Measurements from ENCODE around the gene RPS15. TPM values are rescaled to one million over a fixed set of nuclear protein-coding genes. Genes with fewer than 3 reads are reported as not detected.

The RPS15 gene
- total RNA-seq, 2 experiments from 2014 or later = 1,378 to 1,409 TPM

DNA sequence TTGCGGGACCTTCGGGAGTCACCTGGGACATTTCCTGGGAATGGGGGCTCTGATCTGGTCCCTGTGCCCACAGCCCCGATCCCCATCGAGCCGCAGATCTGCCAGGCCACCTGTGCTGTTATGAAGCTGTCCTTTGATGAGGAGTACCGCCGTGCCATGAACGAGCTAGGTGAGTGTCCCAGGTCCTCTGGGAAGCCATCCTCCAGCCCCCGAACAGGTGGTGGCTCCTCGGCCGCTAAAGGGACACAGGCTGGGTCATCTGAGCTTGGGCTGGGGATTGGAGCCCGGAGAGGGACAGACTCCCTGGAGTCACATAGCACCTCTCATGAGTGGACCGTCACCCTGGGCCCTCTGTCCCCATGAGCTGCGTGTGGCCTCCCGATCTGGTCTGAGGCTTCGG is 19.7 kb downstream of the RPS15 start:
- DNase-seq = no peak
- CTCF ChIA-PET = interaction anchor here (0.9 to 1.2 kb wide), 2 partner anchors 12 to 14 kb away, joined by 3 to 4 read pairs; no protein-coding TSS in a partner anchor
- Mint-ChIP-seq H3K9me3 (no peaks in the 10 kb centered on the region), H3K4me3 (no peak overlapping the region), H3K4me1 (peaks cover 12% of the 10 kb centered on the region), H3K27ac (no peak overlapping the region), H3K27me3 (peaks cover 39% of the 10 kb centered on the region), H3K36me3 (ENCODE audit: low read depth) (no peaks in the 10 kb centered on the region)
- POLR2A ChIA-PET = interaction anchor here (1.0 to 1.6 kb wide), 2 partner anchors 10 to 11 kb away, joined by 3 read pairs; no protein-coding TSS in a partner anchor

DNA sequence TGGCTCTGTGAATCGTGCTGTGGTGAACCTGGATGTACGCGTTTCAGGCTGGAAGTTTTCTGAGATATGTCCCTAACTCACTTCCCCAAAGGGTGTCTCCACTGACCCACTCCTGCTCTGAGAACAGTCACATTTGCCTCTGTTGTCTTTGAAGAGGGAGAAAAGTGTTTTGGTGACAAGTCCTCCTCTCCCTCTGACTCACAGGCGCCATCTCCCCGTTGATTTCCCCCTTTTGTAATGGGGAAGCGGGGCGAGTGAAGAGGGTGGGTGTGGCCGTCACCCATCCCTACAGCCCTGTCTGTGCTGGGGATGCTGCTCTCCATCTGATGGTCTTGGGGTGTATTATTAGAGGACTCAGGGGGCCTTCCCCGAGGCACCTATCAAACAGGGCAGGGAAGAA is 21.3 kb downstream of the RPS15 start:
- CTCF ChIA-PET = no interaction called here
- no peak overlapping the region for H3K4me3 Mint-ChIP-seq
- H3K27ac Mint-ChIP-seq = no peak overlapping the region
- no peaks in the 10 kb centered on the region for H3K36me3 Mint-ChIP-seq (ENCODE audit: low read depth)
- H3K27me3 Mint-ChIP-seq = peaks cover 31% of the 10 kb centered on the region
- DNase-seq = no peak
- H3K4me1 Mint-ChIP-seq = peaks cover 10% of the 10 kb centered on the region
- no peaks in the 10 kb centered on the region for H3K9me3 Mint-ChIP-seq
- POLR2A ChIA-PET = no interaction called here

DNA sequence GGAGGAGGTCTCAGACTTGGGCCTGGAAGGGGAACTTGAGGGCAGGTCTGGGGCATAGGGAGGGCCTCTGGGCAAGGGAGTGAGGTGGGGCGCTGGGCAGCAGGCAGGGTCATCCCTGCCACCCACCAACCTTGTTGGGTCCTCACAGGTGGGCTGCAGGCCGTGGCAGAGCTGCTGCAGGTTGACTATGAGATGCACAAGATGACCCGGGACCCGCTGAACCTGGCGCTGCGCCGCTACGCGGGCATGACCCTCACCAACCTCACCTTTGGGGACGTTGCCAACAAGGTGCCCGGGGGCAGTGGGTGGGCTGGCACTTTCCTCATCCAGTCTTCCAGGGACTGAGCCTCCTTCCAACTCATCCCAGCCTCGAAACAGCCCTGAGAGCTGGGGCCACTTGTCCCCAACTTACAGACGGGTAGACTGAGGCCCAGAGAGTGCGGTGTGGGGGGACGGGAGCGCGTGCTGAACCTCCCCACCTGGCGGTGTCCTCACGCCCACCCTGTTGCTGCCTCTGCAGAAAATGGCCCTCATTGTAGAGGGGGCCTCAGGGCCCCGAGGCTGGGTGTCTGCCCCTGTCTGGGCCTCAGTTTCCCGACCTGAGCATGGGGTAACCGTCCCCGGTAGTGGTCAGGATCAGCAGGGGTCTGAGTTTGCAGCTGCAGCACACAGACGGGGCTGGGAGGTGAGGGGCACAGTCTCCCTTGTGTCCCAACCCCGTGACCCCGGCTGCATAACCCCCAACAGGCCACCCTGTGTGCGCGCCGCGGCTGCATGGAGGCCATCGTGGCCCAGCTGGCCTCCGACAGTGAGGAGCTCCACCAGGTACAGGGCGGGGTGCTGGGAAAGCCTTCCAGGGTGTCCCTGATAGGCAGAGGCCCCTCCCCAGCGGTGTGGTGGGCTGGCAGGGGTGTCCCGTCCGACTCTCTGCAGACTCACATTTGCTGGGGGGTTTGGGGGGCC is 22.1 kb downstream of the RPS15 start:
- Mint-ChIP-seq H3K4me1 (peaks cover 6% of the 10 kb centered on the region), H3K36me3 (ENCODE audit: low read depth) (no peaks in the 10 kb centered on the region), H3K4me3 (no peak overlapping the region), H3K27ac (no peak overlapping the region), H3K27me3 (peaks cover 27% of the 10 kb centered on the region), H3K9me3 (no peaks in the 10 kb centered on the region)
- no peak for DNase-seq
- ChIA-PET POLR2A (no interaction called here), CTCF (no interaction called here)

DNA sequence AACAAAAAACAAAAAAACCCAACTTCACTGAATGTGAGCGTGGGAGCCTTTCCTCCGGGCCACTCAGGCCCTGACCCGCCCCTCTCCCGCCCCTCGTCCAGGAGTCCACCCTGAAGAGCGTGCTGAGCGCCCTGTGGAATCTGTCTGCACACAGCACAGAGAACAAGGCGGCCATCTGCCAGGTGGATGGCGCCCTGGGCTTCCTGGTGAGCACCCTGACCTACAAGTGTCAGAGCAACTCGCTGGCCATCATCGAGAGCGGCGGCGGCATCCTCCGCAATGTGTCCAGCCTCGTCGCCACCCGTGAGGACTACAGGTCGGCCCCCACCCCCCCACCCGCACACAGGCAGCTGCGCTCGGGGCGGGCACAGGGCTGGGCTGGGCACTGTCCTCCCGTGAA is 23.7 kb downstream of the RPS15 start:
- no peaks in the 10 kb centered on the region for H3K36me3 Mint-ChIP-seq (ENCODE audit: low read depth)
- ChIA-PET CTCF (no interaction called here), POLR2A (interaction anchor here (1.7 kb wide), 1 partner anchor 9 kb away, joined by 3 read pairs; no protein-coding TSS in a partner anchor)
- H3K4me3 Mint-ChIP-seq = no peak overlapping the region
- H3K27me3 Mint-ChIP-seq = peaks cover 23% of the 10 kb centered on the region
- no peaks in the 10 kb centered on the region for H3K4me1 Mint-ChIP-seq
- H3K27ac Mint-ChIP-seq = no peak overlapping the region
- DNase-seq = no peak
- H3K9me3 Mint-ChIP-seq = no peaks in the 10 kb centered on the region

DNA sequence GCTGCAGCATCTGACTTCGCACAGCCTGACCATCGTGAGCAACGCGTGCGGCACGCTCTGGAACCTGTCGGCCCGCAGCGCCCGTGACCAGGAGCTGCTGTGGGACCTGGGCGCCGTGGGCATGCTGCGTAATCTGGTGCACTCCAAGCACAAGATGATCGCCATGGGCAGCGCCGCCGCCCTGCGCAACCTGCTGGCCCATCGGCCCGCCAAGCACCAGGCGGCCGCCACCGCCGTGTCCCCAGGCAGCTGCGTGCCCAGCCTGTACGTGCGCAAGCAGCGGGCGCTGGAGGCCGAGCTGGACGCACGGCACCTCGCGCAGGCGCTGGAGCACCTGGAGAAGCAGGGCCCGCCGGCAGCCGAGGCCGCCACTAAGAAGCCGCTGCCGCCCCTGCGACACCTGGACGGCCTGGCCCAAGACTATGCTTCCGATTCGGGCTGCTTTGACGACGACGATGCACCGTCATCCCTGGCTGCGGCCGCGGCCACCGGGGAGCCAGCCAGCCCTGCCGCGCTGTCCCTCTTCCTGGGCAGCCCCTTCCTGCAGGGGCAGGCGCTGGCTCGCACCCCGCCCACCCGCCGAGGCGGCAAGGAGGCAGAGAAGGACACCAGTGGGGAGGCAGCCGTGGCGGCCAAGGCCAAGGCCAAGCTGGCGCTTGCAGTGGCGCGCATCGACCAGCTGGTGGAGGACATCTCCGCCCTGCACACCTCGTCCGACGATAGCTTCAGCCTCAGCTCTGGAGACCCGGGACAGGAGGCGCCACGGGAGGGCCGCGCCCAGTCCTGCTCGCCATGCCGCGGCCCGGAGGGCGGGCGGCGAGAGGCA is 27.2 kb downstream of the RPS15 start:
- H3K4me1 Mint-ChIP-seq = peaks cover 3% of the 10 kb centered on the region
- ChIA-PET CTCF (interaction anchor here (1.0 to 1.7 kb wide), 3 partner anchors 9 to 29 kb away, joined by 3 to 7 read pairs (median 3); no protein-coding TSS in a partner anchor), POLR2A (interaction anchor here (2.1 kb wide), 1 partner anchor 10 kb away, joined by 7 read pairs; no protein-coding TSS in a partner anchor)
- H3K27me3 Mint-ChIP-seq = peaks cover 9% of the 10 kb centered on the region
- H3K36me3 Mint-ChIP-seq (ENCODE audit: low read depth) = no peaks in the 10 kb centered on the region
- peak; percentile 40 for DNase-seq
- H3K27ac Mint-ChIP-seq = no peak overlapping the region
- no peak overlapping the region for H3K4me3 Mint-ChIP-seq
- no peaks in the 10 kb centered on the region for H3K9me3 Mint-ChIP-seq

DNA sequence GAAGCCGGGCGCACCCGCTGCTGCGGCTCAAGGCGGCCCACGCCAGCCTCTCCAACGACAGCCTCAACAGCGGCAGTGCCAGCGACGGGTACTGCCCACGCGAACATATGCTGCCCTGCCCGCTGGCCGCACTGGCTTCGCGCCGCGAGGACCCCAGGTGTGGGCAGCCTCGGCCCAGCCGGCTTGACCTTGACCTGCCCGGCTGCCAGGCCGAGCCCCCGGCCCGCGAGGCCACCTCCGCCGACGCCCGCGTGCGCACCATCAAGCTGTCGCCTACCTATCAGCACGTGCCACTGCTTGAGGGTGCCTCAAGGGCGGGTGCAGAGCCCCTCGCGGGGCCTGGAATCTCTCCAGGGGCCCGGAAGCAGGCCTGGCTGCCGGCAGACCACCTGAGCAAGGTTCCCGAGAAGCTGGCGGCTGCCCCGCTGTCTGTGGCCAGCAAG is 27.8 kb downstream of the RPS15 start:
- POLR2A ChIA-PET = interaction anchor here (0.9 to 2.1 kb wide), 2 partner anchors 7 to 11 kb away, joined by 4 to 7 read pairs; no protein-coding TSS in a partner anchor
- H3K4me3 Mint-ChIP-seq = no peak overlapping the region
- peaks cover 4% of the 10 kb centered on the region for H3K4me1 Mint-ChIP-seq
- no peaks in the 10 kb centered on the region for H3K36me3 Mint-ChIP-seq (ENCODE audit: low read depth)
- CTCF ChIA-PET = interaction anchor here (1.0 to 1.7 kb wide), 3 partner anchors 8 to 30 kb away, joined by 3 to 7 read pairs (median 3); no protein-coding TSS in a partner anchor
- no peak for DNase-seq
- no peak overlapping the region for H3K27ac Mint-ChIP-seq
- no peaks in the 10 kb centered on the region for H3K9me3 Mint-ChIP-seq
- H3K27me3 Mint-ChIP-seq = peaks cover 9% of the 10 kb centered on the region

DNA sequence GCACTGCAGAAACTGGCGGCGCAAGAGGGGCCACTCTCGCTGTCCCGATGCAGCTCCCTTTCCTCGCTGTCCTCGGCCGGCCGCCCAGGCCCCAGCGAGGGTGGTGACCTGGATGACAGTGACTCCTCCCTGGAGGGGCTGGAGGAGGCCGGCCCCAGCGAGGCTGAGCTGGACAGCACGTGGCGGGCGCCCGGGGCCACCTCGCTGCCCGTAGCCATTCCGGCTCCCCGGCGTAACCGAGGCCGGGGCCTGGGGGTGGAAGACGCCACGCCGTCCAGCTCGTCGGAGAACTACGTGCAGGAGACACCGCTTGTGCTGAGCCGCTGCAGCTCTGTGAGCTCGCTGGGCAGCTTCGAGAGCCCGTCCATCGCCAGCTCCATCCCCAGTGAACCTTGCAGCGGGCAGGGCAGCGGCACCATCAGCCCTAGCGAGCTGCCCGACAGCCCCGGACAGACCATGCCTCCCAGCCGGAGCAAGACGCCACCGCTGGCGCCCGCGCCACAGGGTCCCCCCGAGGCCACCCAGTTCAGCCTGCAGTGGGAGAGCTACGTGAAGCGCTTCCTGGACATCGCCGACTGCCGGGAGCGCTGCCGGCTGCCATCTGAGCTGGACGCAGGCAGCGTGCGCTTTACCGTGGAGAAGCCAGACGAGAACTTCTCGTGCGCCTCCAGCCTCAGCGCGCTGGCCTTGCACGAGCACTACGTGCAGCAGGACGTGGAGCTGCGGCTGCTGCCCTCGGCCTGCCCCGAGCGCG is 28.4 kb downstream of the RPS15 start:
- Mint-ChIP-seq H3K4me1 (peaks cover 8% of the 10 kb centered on the region), H3K4me3 (no peak overlapping the region), H3K9me3 (no peaks in the 10 kb centered on the region), H3K27me3 (peaks cover 9% of the 10 kb centered on the region), H3K27ac (no peak overlapping the region), H3K36me3 (ENCODE audit: low read depth) (no peaks in the 10 kb centered on the region)
- ChIA-PET POLR2A (interaction anchor here (0.6 to 2.1 kb wide), 4 partner anchors 8 to 29 kb away, joined by 3 to 7 read pairs (median 4); no protein-coding TSS in a partner anchor), CTCF (interaction anchor here (1.0 to 1.7 kb wide), 3 partner anchors 8 to 30 kb away, joined by 3 to 7 read pairs (median 3); no protein-coding TSS in a partner anchor)
- no peak for DNase-seq

DNA sequence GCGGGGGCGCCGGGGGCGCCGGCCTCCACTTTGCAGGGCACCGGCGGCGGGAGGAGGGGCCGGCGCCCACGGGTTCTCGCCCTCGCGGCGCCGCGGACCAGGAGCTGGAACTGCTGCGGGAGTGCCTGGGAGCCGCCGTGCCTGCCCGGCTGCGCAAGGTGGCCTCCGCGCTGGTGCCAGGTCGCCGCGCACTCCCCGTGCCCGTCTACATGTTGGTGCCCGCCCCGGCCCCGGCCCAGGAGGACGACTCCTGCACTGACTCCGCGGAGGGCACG is 29.0 kb downstream of the RPS15 start:
- CTCF ChIA-PET = no interaction called here
- H3K27me3 Mint-ChIP-seq = peaks cover 11% of the 10 kb centered on the region
- no peak overlapping the region for H3K4me3 Mint-ChIP-seq
- no peaks in the 10 kb centered on the region for H3K9me3 Mint-ChIP-seq
- H3K4me1 Mint-ChIP-seq = peaks cover 10% of the 10 kb centered on the region
- no peaks in the 10 kb centered on the region for H3K36me3 Mint-ChIP-seq (ENCODE audit: low read depth)
- DNase-seq = no peak
- no peak overlapping the region for H3K27ac Mint-ChIP-seq
- POLR2A ChIA-PET = interaction anchor here (0.6 to 2.1 kb wide), 5 partner anchors 9 to 30 kb away, joined by 3 to 7 read pairs (median 3); no protein-coding TSS in a partner anchor

DNA sequence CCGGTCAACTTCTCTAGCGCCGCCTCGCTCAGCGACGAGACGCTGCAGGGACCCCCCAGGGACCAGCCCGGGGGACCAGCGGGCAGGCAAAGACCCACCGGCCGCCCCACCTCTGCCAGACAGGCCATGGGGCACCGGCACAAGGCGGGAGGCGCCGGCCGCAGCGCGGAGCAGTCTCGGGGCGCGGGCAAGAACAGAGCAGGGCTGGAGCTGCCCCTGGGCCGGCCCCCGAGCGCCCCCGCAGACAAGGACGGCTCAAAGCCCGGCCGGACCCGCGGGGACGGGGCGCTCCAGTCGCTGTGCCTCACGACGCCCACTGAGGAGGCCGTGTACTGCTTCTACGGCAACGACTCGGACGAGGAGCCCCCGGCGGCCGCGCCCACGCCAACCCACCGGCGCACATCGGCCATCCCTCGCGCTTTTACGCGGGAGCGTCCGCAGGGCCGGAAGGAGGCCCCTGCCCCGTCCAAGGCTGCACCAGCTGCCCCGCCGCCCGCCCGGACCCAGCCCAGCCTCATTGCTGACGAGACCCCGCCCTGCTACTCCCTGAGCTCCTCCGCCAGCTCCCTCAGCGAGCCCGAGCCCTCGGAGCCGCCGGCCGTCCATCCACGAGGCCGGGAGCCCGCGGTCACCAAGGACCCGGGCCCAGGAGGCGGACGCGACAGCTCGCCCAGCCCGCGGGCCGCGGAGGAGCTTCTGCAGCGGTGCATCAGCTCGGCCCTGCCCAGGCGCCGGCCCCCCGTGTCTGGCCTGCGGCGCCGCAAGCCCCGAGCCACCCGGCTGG is 29.5 kb downstream of the RPS15 start:
- POLR2A ChIA-PET = interaction anchor here (0.9 to 2.1 kb wide), 5 partner anchors 10 to 25 kb away, joined by 3 to 7 read pairs (median 3); no protein-coding TSS in a partner anchor
- DNase-seq = no peak
- Mint-ChIP-seq H3K27ac (no peak overlapping the region), H3K9me3 (no peaks in the 10 kb centered on the region), H3K4me1 (peaks cover 10% of the 10 kb centered on the region), H3K36me3 (ENCODE audit: low read depth) (no peaks in the 10 kb centered on the region), H3K4me3 (no peak overlapping the region), H3K27me3 (peaks cover 11% of the 10 kb centered on the region)
- CTCF ChIA-PET = no interaction called here

DNA sequence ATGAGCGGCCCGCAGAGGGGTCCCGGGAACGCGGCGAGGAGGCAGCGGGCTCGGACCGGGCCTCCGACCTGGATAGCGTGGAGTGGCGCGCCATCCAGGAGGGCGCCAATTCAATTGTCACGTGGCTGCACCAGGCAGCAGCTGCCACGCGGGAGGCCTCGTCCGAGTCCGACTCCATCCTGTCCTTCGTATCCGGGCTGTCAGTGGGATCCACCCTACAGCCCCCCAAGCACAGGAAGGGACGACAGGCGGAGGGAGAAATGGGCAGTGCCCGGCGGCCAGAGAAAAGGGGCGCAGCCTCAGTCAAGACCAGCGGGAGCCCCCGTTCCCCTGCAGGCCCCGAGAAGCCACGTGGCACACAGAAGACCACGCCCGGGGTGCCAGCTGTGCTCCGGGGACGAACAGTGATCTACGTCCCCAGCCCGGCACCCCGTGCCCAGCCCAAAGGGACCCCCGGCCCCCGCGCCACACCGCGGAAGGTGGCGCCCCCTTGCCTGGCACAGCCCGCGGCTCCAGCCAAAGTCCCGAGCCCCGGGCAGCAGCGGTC is 30.2 kb downstream of the RPS15 start:
- Mint-ChIP-seq H3K4me1 (peaks cover 13% of the 10 kb centered on the region), H3K4me3 (peak overlapping the region; percentile 35), H3K27me3 (peaks cover 11% of the 10 kb centered on the region), H3K9me3 (no peaks in the 10 kb centered on the region), H3K27ac (no peak overlapping the region), H3K36me3 (ENCODE audit: low read depth) (no peaks in the 10 kb centered on the region)
- DNase-seq = no peak
- CTCF ChIA-PET = interaction anchor here (1.3 kb wide), 1 partner anchor 14 kb away, joined by 4 read pairs; no protein-coding TSS in a partner anchor
- POLR2A ChIA-PET = interaction anchor here (0.9 to 1.6 kb wide), 5 partner anchors 10 to 24 kb away, joined by 3 to 6 read pairs (median 3); partner anchors contain the start of gene C19orf25

DNA sequence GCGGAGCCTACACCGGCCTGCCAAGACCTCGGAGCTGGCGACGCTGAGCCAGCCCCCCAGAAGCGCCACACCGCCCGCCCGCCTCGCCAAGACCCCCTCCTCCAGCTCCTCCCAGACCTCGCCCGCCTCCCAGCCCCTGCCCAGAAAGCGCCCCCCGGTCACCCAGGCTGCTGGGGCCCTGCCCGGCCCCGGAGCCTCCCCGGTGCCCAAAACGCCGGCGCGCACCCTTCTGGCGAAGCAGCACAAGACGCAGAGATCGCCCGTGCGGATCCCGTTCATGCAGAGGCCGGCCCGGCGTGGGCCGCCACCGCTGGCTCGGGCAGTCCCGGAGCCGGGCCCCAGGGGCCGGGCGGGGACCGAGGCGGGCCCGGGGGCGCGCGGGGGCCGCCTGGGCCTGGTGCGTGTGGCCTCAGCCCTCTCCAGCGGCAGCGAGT is 30.6 kb downstream of the RPS15 start:
- H3K27ac Mint-ChIP-seq = no peak overlapping the region
- DNase-seq = peak; percentile 36
- H3K9me3 Mint-ChIP-seq = no peaks in the 10 kb centered on the region
- peaks cover 11% of the 10 kb centered on the region for H3K27me3 Mint-ChIP-seq
- H3K36me3 Mint-ChIP-seq (ENCODE audit: low read depth) = no peaks in the 10 kb centered on the region
- H3K4me1 Mint-ChIP-seq = peaks cover 13% of the 10 kb centered on the region
- ChIA-PET POLR2A (interaction anchor here (0.7 to 1.6 kb wide), 4 partner anchors 9 to 24 kb away, joined by 3 to 6 read pairs (median 3); partner anchors contain the start of gene C19orf25), CTCF (interaction anchor here (1.3 kb wide), 1 partner anchor 14 kb away, joined by 4 read pairs; no protein-coding TSS in a partner anchor)
- no peak overlapping the region for H3K4me3 Mint-ChIP-seq
